ENCODE measurements around the gene DYNC2H1. TPM values are rescaled to one million over a fixed set of nuclear protein-coding genes. Genes with fewer than 3 reads are reported as not detected.
"Not testable (repeated sequence)": the region's sequence is repeated elsewhere in the genome, so short reads cannot be mapped to it uniquely, and the experiment has no call there.

The DYNC2H1 gene
- total RNA-seq, 1 donor from 2014 or later: 35.4 TPM

GRCh38 chr11:103110391-103110790, 1.2 kb downstream of the DYNC2H1 start:
- no peak for DNase-seq (ENCODE audit: low spot score)
- intact Hi-C loops (cut with DNase I): no loop called here
- ATAC-seq: no peak

- no peak for DNase-seq (ENCODE audit: low spot score)
- intact Hi-C loops (cut with DNase I): no loop called here
- no peak for ATAC-seq
Observed at GRCh38 chr11:103111400-103111799, 2.2 kb downstream of the DYNC2H1 start.

- ATAC-seq (no peak), DNase-seq (ENCODE audit: low spot score) (no peak)
- intact Hi-C loops (cut with DNase I): no loop called here
Observed at GRCh38 chr11:103112364-103112763, 3.1 kb downstream of the DYNC2H1 start.

- intact Hi-C loops (cut with DNase I): no loop called here
- ATAC-seq: no peak
Observed at GRCh38 chr11:103114836-103115235, 5.6 kb downstream of the DYNC2H1 start.

GRCh38 chr11:103125462-103125861, 16.2 kb downstream of the DYNC2H1 start:
- DNase-seq (ENCODE audit: low spot score): no peak
- intact Hi-C loops (cut with DNase I): no loop called here
- no peak for ATAC-seq

More at GRCh38 chr11:103114836-103115235, 5.6 kb downstream of the DYNC2H1 start:
- no peak for DNase-seq (ENCODE audit: low spot score)

GRCh38 chr11:103141986-103142385, 32.8 kb downstream of the DYNC2H1 start:
- DNase-seq (ENCODE audit: low spot score); ATAC-seq; intact Hi-C loops (cut with DNase I): not testable (repeated sequence)

- ATAC-seq (no peak), DNase-seq (ENCODE audit: low spot score) (no peak)
- intact Hi-C loops (cut with DNase I): no loop called here
Observed at GRCh38 chr11:103147627-103148026, 38.4 kb downstream of the DYNC2H1 start.

GRCh38 chr11:103157542-103157941, 48.3 kb downstream of the DYNC2H1 start:
- intact Hi-C loops (cut with DNase I): no loop called here
- no peak for ATAC-seq
- DNase-seq (ENCODE audit: low spot score): no peak

- no peak for ATAC-seq
- no peak for DNase-seq (ENCODE audit: low spot score)
- intact Hi-C loops (cut with DNase I): no loop called here
Observed at GRCh38 chr11:103164093-103164796, 55.0 kb downstream of the DYNC2H1 start.

- DNase-seq (ENCODE audit: low spot score): no peak
- intact Hi-C loops (cut with DNase I): no loop called here
Observed at GRCh38 chr11:103167166-103167565, 57.9 kb downstream of the DYNC2H1 start.

GRCh38 chr11:103170865-103171264, 61.6 kb downstream of the DYNC2H1 start:
- ATAC-seq (no peak), DNase-seq (ENCODE audit: low spot score) (no peak)
- intact Hi-C loops (cut with DNase I): no loop called here

More at GRCh38 chr11:103167166-103167565, 57.9 kb downstream of the DYNC2H1 start:
- ATAC-seq: no peak

- no peak for DNase-seq (ENCODE audit: low spot score)
Observed at GRCh38 chr11:103175461-103176129, 66.4 kb downstream of the DYNC2H1 start.

GRCh38 chr11:103183981-103184611, 74.9 kb downstream of the DYNC2H1 start:
- intact Hi-C loops (cut with DNase I): no loop called here
- ATAC-seq: no peak
- DNase-seq (ENCODE audit: low spot score): no peak

More at GRCh38 chr11:103175461-103176129, 66.4 kb downstream of the DYNC2H1 start:
- intact Hi-C loops (cut with DNase I): no loop called here
- no peak for ATAC-seq

- intact Hi-C loops (cut with DNase I): no loop called here
- ATAC-seq (no peak), DNase-seq (ENCODE audit: low spot score) (no peak)
Observed at GRCh38 chr11:103202048-103202651, 92.9 kb downstream of the DYNC2H1 start.

- DNase-seq (ENCODE audit: low spot score) (no peak), ATAC-seq (no peak)
- intact Hi-C loops (cut with DNase I): no loop called here
Observed at GRCh38 chr11:103210543-103210942, 101.3 kb downstream of the DYNC2H1 start.

- DNase-seq (ENCODE audit: low spot score): no peak
- intact Hi-C loops (cut with DNase I): no loop called here
- ATAC-seq: no peak
Observed at GRCh38 chr11:103215812-103216211, 106.6 kb downstream of the DYNC2H1 start.

- ATAC-seq (no peak), DNase-seq (ENCODE audit: low spot score) (no peak)
- intact Hi-C loops (cut with DNase I): no loop called here
Observed at GRCh38 chr11:103220133-103220532, 110.9 kb downstream of the DYNC2H1 start.

- DNase-seq (ENCODE audit: low spot score) (no peak), ATAC-seq (no peak)
- intact Hi-C loops (cut with DNase I): no loop called here
Observed at GRCh38 chr11:103222806-103223205, 113.6 kb downstream of the DYNC2H1 start.

- ATAC-seq (no peak), DNase-seq (ENCODE audit: low spot score) (no peak)
- intact Hi-C loops (cut with DNase I): no loop called here
Observed at GRCh38 chr11:103228807-103229206, 119.6 kb downstream of the DYNC2H1 start.

- intact Hi-C loops (cut with DNase I): no loop called here
- no peak for ATAC-seq
Observed at GRCh38 chr11:103234974-103235373, 125.7 kb downstream of the DYNC2H1 start.

More at GRCh38 chr11:103234974-103235373, 125.7 kb downstream of the DYNC2H1 start:
- DNase-seq (ENCODE audit: low spot score): no peak
